ENCODE results near the gene TXNDC5. TPM values are rescaled to one million over a fixed set of nuclear protein-coding genes. Genes with fewer than 3 reads are reported as not detected.
A peak's percentile ranks its signal among the peaks of the same experiment; 100 is the strongest.

The TXNDC5 gene
- total RNA-seq, 2 experiments from 2014 or later = 17.5 to 19.0 TPM

DNA sequence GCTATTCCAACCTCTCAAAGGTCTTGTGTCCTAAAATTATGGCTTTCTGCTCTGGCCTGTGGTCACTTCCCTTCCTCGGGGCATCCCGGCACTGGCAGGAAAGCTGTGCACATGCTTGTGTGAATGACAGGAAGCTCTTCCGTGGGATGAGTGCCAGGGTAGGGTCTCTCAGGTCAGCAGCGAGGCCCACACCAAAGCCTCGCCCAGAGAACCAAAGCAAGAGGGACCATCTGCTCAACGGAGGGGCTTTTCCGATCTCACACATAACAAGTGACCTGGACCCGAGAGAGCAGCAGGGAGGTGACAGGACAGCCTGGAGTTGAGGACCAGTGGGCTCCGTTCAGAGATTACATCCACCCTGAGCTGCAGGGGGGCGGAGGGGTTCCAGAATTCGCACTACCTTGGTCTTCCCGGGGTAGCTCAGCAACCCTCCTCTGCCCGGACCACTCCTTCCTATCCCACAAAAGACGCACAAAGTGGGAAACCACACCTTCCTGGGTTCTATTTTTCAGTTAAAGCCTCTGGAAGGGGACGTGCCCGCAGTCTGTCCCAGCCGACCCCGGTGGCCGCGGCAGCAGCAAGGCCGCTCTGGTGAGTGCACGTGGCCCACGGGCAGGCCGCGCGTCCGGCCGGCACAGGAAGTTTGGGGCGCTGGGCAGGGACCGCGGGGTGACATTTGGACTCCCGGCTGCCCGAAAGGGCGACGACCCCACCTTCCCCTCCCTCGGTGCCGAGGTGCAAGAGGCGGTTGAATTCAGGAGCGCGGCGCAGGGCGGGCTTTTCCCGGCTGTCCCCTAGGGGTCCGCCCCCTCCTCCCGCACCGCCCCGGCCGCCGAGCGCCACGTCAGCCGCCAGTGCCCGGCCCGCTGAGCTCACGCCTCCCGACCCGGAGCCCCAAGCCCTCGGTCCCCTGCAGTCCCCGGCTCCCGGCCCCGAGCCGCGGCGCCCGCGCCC is 988 bp downstream of the TXNDC5 start:
- peak; percentile 60 for DNase-seq
- ATAC-seq (ENCODE audit: low read depth) = peak; percentile 34
- Mint-ChIP-seq H3K36me3 (no peaks in the 10 kb centered on the region), H3K4me1 (peaks cover 14% of the 10 kb centered on the region), H3K27me3 (no peaks in the 10 kb centered on the region), H3K27ac (peak overlapping the region; percentile 26), H3K9me3 (no peaks in the 10 kb centered on the region), H3K4me3 (peak overlapping the region; percentile 74)
- POLR2A ChIA-PET = interaction anchor here (1.5 kb wide), 1 partner anchor 193 kb away, joined by 4 read pairs; the partner anchor contains the start of gene EEF1E1

DNA sequence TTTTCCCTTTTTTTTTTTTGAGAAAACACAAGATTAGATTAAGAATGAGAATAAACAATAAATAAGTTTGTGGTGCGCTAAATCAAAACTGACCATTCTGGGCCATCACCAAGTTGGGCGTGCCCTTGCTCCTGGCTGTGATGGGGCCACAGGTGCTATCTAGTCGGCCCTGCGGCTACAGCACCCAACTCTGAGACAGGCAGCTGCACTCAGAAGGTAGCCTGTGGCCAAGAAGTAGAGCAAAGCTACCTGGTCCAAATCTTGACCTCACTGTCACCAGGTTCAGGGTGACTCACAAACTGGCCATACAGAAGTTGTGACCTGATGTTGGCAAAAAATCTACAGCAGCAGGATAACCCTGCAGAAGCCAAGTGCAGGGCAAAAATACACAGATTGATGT is 3.4 kb downstream of the TXNDC5 start:
- no peaks in the 10 kb centered on the region for H3K27me3 Mint-ChIP-seq
- H3K9me3 Mint-ChIP-seq = no peaks in the 10 kb centered on the region
- POLR2A ChIA-PET = no interaction called here
- no peak overlapping the region for H3K4me3 Mint-ChIP-seq
- DNase-seq (no peak), ATAC-seq (ENCODE audit: low read depth) (no peak)
- H3K27ac Mint-ChIP-seq = no peak overlapping the region
- no peaks in the 10 kb centered on the region for H3K36me3 Mint-ChIP-seq
- peaks cover 14% of the 10 kb centered on the region for H3K4me1 Mint-ChIP-seq

DNA sequence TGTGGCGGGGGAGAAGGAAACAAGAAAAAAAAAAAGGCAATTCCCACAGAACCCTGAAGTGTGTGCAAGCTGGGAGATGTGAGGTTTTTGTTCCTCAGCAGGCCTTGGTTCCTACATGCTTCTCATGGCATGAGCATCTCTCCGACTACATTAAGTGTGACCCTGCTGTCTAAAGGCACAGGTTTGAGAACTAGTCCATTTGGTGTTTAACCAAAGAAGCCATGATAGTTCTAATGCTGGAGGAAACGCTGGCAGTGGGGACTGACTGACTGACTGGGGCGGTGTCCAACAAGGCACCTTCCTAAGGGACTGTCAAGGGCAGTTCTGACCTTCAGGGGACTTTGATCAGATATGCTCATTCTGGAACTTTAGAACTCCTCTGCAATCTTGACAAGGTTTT is 3.8 kb downstream of the TXNDC5 start:
- Mint-ChIP-seq H3K9me3 (no peaks in the 10 kb centered on the region), H3K27ac (no peak overlapping the region), H3K4me3 (no peak overlapping the region), H3K36me3 (no peaks in the 10 kb centered on the region), H3K27me3 (no peaks in the 10 kb centered on the region), H3K4me1 (peaks cover 14% of the 10 kb centered on the region)
- DNase-seq (no peak), ATAC-seq (ENCODE audit: low read depth) (no peak)
- POLR2A ChIA-PET = interaction anchor here (0.7 kb wide), 1 partner anchor 517 kb away, joined by 3 read pairs; the partner anchor contains the start of genes CAGE1 and RIOK1

DNA sequence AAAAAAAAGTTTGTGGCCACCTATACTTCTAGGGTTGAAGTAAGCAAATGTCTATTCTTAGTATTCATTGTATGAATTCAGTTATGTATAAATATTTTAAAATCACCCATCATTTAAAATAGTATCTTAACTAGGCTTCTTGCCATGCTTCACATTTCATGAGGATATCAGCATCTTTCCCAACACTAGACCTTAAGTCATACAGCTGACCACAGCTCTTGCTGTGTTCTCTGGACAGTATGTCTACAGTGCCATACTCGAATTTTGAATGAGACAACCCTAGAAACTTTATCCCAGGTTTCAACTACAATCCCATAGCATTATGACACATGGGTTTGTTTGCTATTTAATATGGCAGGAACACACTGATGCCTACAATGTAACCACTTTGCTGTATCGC is 5.2 kb downstream of the TXNDC5 start:
- no peak overlapping the region for H3K4me3 Mint-ChIP-seq
- H3K4me1 Mint-ChIP-seq = peaks cover 14% of the 10 kb centered on the region
- POLR2A ChIA-PET = no interaction called here
- DNase-seq (no peak), ATAC-seq (ENCODE audit: low read depth) (no peak)
- H3K36me3 Mint-ChIP-seq = no peaks in the 10 kb centered on the region
- no peaks in the 10 kb centered on the region for H3K9me3 Mint-ChIP-seq
- peak overlapping the region; percentile 34 for H3K27ac Mint-ChIP-seq
- H3K27me3 Mint-ChIP-seq = no peaks in the 10 kb centered on the region

DNA sequence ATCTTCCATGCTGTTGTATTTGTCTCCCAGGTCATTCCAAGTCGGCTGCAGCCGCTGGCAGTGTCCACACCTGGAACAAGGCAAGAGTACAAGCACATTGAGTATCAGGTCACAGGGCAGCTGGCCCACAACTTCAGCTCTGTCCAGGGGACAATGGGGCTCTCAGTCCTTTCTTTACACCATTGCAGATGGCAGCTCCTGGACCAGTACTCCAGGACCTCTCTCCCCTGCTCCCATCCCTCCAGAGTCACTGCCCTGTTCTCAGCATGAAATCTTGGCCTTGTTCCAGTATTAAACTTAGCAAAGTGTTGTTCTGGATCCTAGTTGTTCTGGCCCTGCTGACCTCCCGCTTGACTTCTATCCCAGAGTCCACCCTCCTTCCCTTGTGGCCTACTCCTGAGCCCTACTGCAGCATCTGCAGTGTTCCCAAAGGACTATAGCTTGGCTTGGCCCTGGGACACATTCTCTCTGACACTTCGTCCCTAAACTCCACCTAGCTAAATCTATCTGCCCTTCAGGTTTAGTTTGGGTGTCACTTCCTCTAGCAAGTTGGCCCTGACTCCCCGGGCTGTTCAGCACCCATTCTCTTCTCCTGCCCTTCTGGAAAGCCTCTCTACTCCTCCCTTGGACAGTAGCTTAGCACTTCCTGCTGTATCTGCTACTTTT is 5.8 kb downstream of the TXNDC5 start:
- Mint-ChIP-seq H3K27me3 (no peaks in the 10 kb centered on the region), H3K27ac (peak overlapping the region; percentile 34), H3K9me3 (no peaks in the 10 kb centered on the region), H3K36me3 (no peaks in the 10 kb centered on the region), H3K4me3 (no peak overlapping the region), H3K4me1 (peaks cover 14% of the 10 kb centered on the region)
- POLR2A ChIA-PET = no interaction called here
- no peak for DNase-seq
- no peak for ATAC-seq (ENCODE audit: low read depth)

DNA sequence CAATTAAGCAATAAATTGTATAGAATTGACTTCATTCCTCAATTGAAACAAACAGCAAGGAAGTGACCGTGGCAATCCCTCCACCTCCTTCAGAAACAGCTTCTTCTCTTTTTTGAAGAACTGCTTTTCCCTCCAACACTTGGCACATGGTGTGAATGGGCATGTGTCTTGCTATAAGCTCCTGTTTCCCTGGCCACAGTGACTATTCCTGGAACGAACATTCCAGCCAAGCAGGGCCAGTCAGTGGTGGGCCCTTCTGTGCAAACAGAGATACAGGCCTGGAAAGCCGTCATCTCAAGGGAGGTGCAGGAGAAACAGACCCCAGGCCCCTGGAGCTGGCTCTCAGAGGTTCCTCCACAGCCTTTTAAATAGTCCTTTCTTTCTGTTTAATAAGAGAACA is 6.9 kb downstream of the TXNDC5 start:
- ATAC-seq (ENCODE audit: low read depth) = no peak
- H3K9me3 Mint-ChIP-seq = no peaks in the 10 kb centered on the region
- no peak for DNase-seq
- H3K36me3 Mint-ChIP-seq = peaks cover 3% of the 10 kb centered on the region
- no peak overlapping the region for H3K27ac Mint-ChIP-seq
- H3K4me3 Mint-ChIP-seq = no peak overlapping the region
- H3K27me3 Mint-ChIP-seq = no peaks in the 10 kb centered on the region
- POLR2A ChIA-PET = no interaction called here
- H3K4me1 Mint-ChIP-seq = peaks cover 6% of the 10 kb centered on the region

DNA sequence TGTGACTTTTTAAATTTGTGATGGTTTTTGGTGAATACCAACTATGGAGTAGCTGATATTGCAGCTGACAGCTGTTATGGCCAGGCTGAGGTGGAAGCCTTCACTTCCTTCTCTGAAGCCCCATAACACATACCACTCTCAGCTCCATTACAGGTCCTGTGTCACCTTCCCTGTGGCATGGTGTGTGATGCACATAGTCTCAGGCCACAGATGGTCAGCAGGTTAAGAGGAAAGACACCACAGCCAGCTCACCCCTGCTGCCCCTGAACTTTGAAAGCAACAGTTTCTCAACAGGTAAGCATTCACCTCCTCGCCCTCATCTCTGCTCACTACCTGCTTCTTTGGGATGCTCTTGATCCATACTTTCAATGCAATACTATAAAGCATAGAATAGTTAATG is 7.7 kb downstream of the TXNDC5 start:
- Mint-ChIP-seq H3K27ac (no peak overlapping the region), H3K27me3 (no peaks in the 10 kb centered on the region), H3K4me3 (no peak overlapping the region), H3K4me1 (peaks cover 6% of the 10 kb centered on the region), H3K9me3 (no peaks in the 10 kb centered on the region), H3K36me3 (peaks cover 7% of the 10 kb centered on the region)
- DNase-seq (no peak), ATAC-seq (ENCODE audit: low read depth) (no peak)
- POLR2A ChIA-PET = no interaction called here

DNA sequence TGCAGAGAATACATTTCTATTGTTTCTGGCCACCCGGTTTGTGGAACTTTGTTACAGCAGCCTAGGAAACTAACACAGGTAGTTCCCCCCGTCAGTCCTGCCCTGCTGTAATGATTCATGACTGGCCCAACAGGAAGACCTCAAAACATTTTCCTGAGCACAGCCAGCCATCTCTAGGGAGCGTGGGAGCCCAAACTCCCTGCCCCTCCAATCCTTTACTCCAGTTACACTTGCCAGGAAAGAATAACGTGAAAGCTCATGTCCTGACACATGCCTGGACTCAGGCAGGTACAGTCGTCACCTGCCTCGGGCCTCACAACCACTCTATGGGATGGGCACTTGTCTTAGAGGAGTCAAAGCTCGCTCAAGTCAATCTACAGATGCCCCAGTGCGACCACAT is 8.4 kb downstream of the TXNDC5 start:
- H3K36me3 Mint-ChIP-seq = peaks cover 10% of the 10 kb centered on the region
- POLR2A ChIA-PET = no interaction called here
- H3K4me1 Mint-ChIP-seq = peaks cover 6% of the 10 kb centered on the region
- no peaks in the 10 kb centered on the region for H3K9me3 Mint-ChIP-seq
- no peak overlapping the region for H3K27ac Mint-ChIP-seq
- ATAC-seq (ENCODE audit: low read depth) (no peak), DNase-seq (no peak)
- no peak overlapping the region for H3K4me3 Mint-ChIP-seq
- no peaks in the 10 kb centered on the region for H3K27me3 Mint-ChIP-seq

DNA sequence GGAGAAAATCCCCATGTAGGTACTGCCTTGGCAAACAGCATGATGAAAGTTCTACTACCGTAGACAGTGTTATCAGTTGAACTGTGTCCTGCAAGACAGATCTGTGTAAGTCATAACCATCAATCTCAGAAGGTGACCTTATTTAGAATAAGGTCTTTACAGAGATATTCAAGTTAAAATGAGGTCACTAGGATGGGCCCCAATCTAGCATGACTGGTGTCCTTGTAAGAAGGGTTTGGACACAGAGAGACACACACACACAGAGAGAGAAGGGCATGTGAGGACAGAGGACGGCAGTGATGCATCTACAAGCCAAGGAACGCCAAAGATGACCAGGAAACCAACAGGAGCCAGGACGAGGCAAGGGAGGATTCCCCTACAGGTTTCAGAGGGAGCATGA is 8.8 kb downstream of the TXNDC5 start:
- no peaks in the 10 kb centered on the region for H3K9me3 Mint-ChIP-seq

DNA sequence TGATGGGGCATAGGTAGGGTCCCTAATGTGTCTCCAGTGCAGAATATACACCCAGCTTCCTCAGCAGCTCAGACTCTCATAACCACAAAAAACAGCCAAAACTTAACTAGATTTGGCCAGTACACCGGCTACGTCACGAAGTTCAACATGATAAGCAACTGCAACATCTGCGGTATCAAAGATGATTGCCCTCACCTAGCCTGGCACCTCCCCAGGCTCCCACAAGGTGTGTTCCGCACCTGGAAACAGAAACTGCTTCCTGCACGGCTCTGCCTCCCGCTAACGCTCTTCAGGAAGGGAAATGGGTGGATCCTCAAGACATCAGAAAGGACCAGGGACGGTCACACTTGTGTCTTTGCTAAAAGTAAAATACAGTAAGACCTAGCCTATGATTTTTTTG is 9.5 kb downstream of the TXNDC5 start:
- Mint-ChIP-seq H3K9me3 (no peaks in the 10 kb centered on the region), H3K4me3 (no peak overlapping the region), H3K36me3 (peaks cover 10% of the 10 kb centered on the region), H3K4me1 (peaks cover 4% of the 10 kb centered on the region), H3K27ac (no peak overlapping the region), H3K27me3 (no peaks in the 10 kb centered on the region)
- no peak for DNase-seq
- POLR2A ChIA-PET = no interaction called here
- no peak for ATAC-seq (ENCODE audit: low read depth)

More for the DNA sequence above, 8.8 kb downstream of the TXNDC5 start:
- Mint-ChIP-seq H3K27me3 (no peaks in the 10 kb centered on the region), H3K27ac (no peak overlapping the region), H3K36me3 (peaks cover 10% of the 10 kb centered on the region), H3K4me1 (peaks cover 6% of the 10 kb centered on the region), H3K4me3 (no peak overlapping the region)
- POLR2A ChIA-PET = no interaction called here
- ATAC-seq (ENCODE audit: low read depth) (no peak), DNase-seq (no peak)

DNA sequence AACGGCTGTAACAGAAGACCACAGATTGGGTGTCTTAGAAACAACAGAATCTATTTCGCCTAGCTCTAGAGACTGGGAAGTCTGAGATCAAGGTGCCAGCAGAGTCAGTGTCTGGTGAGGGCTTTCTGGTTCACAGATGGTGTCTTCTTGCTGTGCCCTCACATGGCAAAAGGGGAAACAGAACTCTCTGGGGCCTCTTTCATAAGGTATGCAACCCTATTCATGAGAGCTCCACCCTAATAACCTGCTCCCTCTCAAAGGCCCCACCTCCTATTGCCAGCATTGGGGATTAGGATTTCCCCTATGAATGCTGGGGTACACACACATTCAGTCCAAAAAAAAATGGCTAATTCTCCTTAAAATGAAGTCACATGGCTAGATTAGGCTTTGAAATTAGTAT is 10.0 kb downstream of the TXNDC5 start:
- POLR2A ChIA-PET = no interaction called here
- H3K27ac Mint-ChIP-seq = no peak overlapping the region
- no peak for ATAC-seq (ENCODE audit: low read depth)
- no peak for DNase-seq
- no peaks in the 10 kb centered on the region for H3K27me3 Mint-ChIP-seq
- peaks cover 4% of the 10 kb centered on the region for H3K4me1 Mint-ChIP-seq
- peaks cover 10% of the 10 kb centered on the region for H3K36me3 Mint-ChIP-seq
- no peaks in the 10 kb centered on the region for H3K9me3 Mint-ChIP-seq
- no peak overlapping the region for H3K4me3 Mint-ChIP-seq

DNA sequence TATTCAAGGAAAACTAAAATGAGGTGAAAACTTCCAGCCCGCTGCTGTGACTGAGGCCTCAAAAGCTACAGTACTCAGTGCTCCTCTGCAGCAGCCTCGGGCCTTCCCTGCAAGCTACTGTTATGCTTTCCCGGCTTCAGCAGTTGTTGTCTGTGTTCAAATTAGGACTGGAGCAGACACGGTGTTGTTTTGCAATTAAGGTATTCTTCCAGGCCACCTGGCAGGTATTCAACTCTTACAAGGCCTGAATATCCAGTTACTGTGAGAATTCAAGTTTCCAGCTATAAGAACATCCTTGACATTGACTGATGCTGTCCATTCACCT is 10.7 kb downstream of the TXNDC5 start:
- ATAC-seq (ENCODE audit: low read depth) (no peak), DNase-seq (no peak)
- H3K4me3 Mint-ChIP-seq = no peak overlapping the region
- H3K27ac Mint-ChIP-seq = no peak overlapping the region
- H3K27me3 Mint-ChIP-seq = no peaks in the 10 kb centered on the region
- H3K36me3 Mint-ChIP-seq = peaks cover 10% of the 10 kb centered on the region
- no peaks in the 10 kb centered on the region for H3K9me3 Mint-ChIP-seq
- no peaks in the 10 kb centered on the region for H3K4me1 Mint-ChIP-seq
- POLR2A ChIA-PET = no interaction called here

DNA sequence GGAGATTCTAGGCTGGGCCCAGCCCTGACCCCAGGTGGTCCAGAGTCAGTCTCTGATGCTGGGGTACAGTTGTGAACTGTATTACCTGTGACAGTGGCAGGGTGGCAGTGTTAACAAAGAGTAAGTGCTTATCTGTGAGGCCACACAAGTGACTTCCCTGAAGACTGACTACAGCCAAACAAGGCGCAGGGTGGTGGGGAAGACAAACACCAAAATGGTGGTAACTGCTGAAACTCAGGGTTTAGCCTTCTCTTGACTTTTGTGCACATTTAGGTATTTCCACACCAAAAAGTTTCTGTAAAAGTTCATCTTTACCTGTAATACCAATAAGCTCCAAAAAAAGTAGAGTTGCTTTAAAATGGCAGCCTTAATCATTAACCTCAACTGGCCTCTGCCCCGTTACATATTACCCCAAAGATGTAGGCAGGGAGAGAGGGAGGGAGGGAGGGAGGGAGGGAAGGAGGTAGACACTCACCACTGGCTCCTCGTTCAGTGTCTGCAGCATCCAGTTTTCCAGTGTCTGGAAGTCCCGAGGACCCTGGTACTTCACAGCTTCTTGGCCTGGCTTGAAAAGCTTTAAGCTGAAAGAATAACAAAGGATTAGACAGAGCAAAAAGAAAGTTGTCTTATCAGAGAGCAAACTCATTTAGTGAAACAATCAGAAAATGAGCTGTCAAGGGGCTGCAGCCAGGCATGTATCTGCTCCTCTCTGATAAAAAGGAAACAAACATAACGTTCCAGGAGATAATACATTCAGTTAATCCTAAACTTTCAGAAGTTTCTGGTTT is 11.3 kb downstream of the TXNDC5 start:
- Mint-ChIP-seq H3K4me3 (no peak overlapping the region), H3K27me3 (no peaks in the 10 kb centered on the region), H3K27ac (no peak overlapping the region), H3K4me1 (no peaks in the 10 kb centered on the region), H3K36me3 (peaks cover 13% of the 10 kb centered on the region), H3K9me3 (no peaks in the 10 kb centered on the region)
- ATAC-seq (ENCODE audit: low read depth) (no peak), DNase-seq (no peak)
- POLR2A ChIA-PET = no interaction called here

Data from activated naive CD8-positive, alpha-beta T cell treated with anti-CD3 and anti-CD28 coated beads, Interleukin-2, amount 10 ng/mL, durations not matched to agents 7 days and 5 days (primary cell).